Naive thymus-derived CD8-positive, alpha-beta T cell (primary cell): ENCODE data around the gene PAN2. TPM values are rescaled to one million over a fixed set of nuclear protein-coding genes. Genes with fewer than 3 reads are reported as not detected.
A peak's percentile ranks its signal among the peaks of the same experiment; 100 is the strongest.
"Not testable (repeated sequence)": the region's sequence is repeated elsewhere in the genome, so short reads cannot be mapped to it uniquely, and the experiment has no call there.

ENCODE experiments used
- ATAC-seq, 2 donors: fragments of 150-1000 bp; cut with Tn5 transposase in 1 of 2; sonication (Bioruptor Pico), chemical (Tn5 transposase) in 1 of 2; 1 replicate in 1 of 2; 2 replicates in 1 of 2; pipeline ENCODE4 v1.10.0; 2021; ENCODE audit warnings: mild to moderate bottlenecking in 2 of 2, moderate library complexity in 2 of 2
- POLR2A ChIA-PET: fragments of 350-600 bp; sonication (Branson Sonifier 250); formaldehyde crosslinking; loops from one replicate; lab custom pipeline; 2021; ENCODE audit warnings: antibody characterized with exemption; lab: Charles Lee
- DNase-seq, 10 donors: peaks; one replicate each; pipeline versions ENCODE4 v3.0.0 to v3.0.0-alpha.2; 2020 to 2022
- H3K27ac Mint-ChIP-seq, 10 donors: one replicate each; pipeline ENCODE4 v1.8.0; 2020 to 2022; ENCODE audit warnings: mild to moderate bottlenecking in 10 of 10, mixed read lengths in 10 of 10, moderate library complexity in 4 of 10, inconsistent platforms in 1 of 10
- H3K27me3 Mint-ChIP-seq, 5 donors: one replicate each; pipeline ENCODE4 v1.8.0; 2021 to 2022; ENCODE audit warnings: mixed read lengths in 5 of 5
- H3K36me3 Mint-ChIP-seq, 3 donors: one replicate each; pipeline ENCODE4 v1.8.0; 2020 to 2022; ENCODE audit warnings: mixed read lengths in 3 of 3, mild to moderate bottlenecking in 2 of 3, inconsistent platforms in 1 of 3
- H3K4me1 Mint-ChIP-seq, 4 donors: one replicate each; pipeline ENCODE4 v1.8.0; 2021 to 2022; ENCODE audit warnings: mixed read lengths in 4 of 4
- H3K4me3 Mint-ChIP-seq, 10 donors: one replicate each; pipeline ENCODE4 v1.8.0; 2020 to 2022; ENCODE audit warnings: mild to moderate bottlenecking in 10 of 10, mixed read lengths in 10 of 10, moderate library complexity in 6 of 10, inconsistent platforms in 1 of 10
- H3K9me3 Mint-ChIP-seq, 9 donors: one replicate each; pipeline ENCODE4 v1.8.0; 2020 to 2022; ENCODE audit warnings: mixed read lengths in 9 of 9, mild to moderate bottlenecking in 3 of 9, inconsistent platforms in 1 of 9, moderate library complexity in 1 of 9
- polyA plus RNA-seq, 3 donors: library from polyadenylated mRNA; unstranded; fragments of 300-500 nt; fragmentation: Illumina TruSeq; gene quantifications; one replicate each; pipeline ENCODE4 v1.2.3, GENCODE V29; 2021
- total RNA-seq, 8 experiments: library from RNA in 2 of 8; stranded (reverse) in 2 of 8; gene quantifications; one replicate each; pipeline ENCODE4 v1.2.3 and lab custom pipeline; 2021 to 2026

Gene PAN2
- total and polyA plus RNA-seq, 5 experiments from 2014 or later = 10.5 to 216 (median 11.9) TPM

DNA sequence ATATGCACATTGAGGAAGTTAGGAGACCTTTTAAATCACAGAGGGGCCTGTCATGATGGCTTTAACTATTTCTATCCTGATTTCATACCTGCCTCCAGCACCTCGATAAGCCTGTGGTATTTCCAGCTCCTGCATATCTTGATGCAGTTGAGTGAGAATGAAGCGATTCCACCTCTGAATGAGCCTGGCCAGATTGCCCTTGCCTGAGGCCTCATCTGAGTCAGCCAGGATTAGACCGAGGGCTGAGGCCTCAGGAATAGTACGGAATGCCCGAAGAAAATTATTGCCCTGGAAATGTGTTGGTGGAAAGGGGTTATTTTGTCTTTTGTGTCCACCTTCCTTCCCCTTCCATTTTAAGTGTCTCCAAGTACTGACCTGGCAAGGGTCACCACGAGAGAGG, 9.6 kb downstream of the PAN2 start:
- H3K4me3 Mint-ChIP-seq = no peak overlapping the region
- H3K27me3 Mint-ChIP-seq = no peaks in the 10 kb centered on the region
- DNase-seq (no peak), ATAC-seq (no peak)
- H3K4me1 Mint-ChIP-seq = peaks cover 0 to 2% (median 0%) of the 10 kb centered on the region in 4 donors
- no peaks in the 10 kb centered on the region for H3K9me3 Mint-ChIP-seq
- peak overlapping the region in 2 of 10 donors; percentile 26 to 45 for H3K27ac Mint-ChIP-seq
- peaks cover 13 to 80% (median 25%) of the 10 kb centered on the region in 3 donors for H3K36me3 Mint-ChIP-seq
- POLR2A ChIA-PET = no interaction called here

DNA sequence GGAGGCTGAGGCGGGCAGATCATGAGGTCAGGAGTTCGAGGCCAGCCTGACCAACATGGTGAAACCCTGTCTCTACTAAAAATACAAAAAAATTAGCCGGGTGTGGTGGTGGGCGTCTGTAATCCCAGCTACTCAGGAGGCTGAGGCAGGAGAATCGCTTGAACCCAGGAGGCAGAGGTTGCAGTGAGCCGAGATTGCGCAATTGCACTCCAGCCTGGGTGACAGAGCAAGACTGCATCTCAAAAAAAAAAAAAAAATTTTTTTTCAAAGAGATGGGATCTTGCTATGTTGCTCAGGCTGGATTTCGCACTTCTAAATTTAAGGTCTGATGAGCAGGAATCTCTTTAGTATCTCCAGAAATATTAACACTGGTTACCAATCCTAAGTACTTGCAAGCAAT, 12.2 kb downstream of the PAN2 start:
- H3K4me1 Mint-ChIP-seq, H3K27ac Mint-ChIP-seq, DNase-seq, H3K4me3 Mint-ChIP-seq, H3K27me3 Mint-ChIP-seq, ATAC-seq, H3K9me3 Mint-ChIP-seq: not testable (repeated sequence)
- POLR2A ChIA-PET = interaction anchor here (0.6 to 2.2 kb wide), 3 partner anchors 11 to 346 kb away, joined by 4 to 7 read pairs (median 5); partner anchors contain the start of gene IL23A
- peaks cover 13 to 69% (median 21%) of the 10 kb centered on the region in 3 donors for H3K36me3 Mint-ChIP-seq

DNA sequence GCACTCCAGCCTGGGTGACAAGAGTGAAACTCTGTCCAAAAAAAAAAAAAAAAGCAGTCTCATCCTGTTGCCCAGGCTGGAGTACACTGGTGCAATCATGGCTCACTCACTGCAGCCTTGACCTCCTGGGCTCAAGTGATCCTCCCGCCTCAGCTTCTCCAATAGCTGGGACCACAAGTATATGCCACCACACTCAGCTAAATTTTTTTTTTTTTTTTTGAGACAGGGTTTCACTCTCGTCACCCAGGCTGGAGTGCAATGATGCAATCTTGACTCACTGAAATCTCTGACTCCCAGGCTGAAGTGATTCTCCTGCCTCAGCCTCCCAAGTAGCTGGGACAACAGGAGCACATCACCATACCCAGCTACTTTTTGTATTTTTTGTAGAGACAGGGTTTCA, 12.8 kb downstream of the PAN2 start:
- no peaks in the 10 kb centered on the region for H3K9me3 Mint-ChIP-seq
- peaks cover 8 to 63% (median 21%) of the 10 kb centered on the region in 3 donors for H3K36me3 Mint-ChIP-seq
- no peaks in the 10 kb centered on the region for H3K27me3 Mint-ChIP-seq
- no peak overlapping the region for H3K4me3 Mint-ChIP-seq
- H3K4me1 Mint-ChIP-seq = peaks cover 0 to 4% (median 2%) of the 10 kb centered on the region in 4 donors
- POLR2A ChIA-PET = interaction anchor here (0.6 to 2.2 kb wide), 5 partner anchors 11 to 345 kb away, joined by 4 to 7 read pairs (median 5); partner anchors contain the start of gene IL23A
- H3K27ac Mint-ChIP-seq = no peak overlapping the region
- DNase-seq (no peak), ATAC-seq (no peak)

DNA sequence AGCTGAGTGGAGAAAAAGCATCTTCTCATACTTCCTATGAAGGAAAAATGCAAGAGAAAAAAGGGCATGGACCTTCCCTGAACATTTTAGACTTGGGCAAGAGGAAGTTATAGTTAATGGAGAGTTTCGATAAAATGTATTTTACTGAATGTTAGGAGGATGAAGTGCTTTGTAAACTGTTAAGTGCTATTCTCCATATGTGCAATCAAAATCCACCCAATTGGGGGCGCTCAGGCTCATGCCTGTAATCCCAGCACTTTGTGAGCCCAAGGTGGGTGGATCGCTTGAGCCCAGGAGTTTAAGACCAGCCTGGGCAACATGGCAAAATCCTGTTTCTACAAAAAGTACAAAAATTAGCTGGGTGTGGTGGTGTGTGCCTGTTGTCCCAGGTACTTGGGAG, 16.1 kb downstream of the PAN2 start:
- Mint-ChIP-seq H3K27ac (peak overlapping the region in 5 of 10 donors; percentile 2 to 63 (median 40)), H3K9me3 (no peaks in the 10 kb centered on the region), H3K27me3 (no peaks in the 10 kb centered on the region), H3K4me1 (peaks cover 5 to 18% (median 17%) of the 10 kb centered on the region in 4 donors), H3K4me3 (peak overlapping the region in 1 of 10 donors; percentile 48), H3K36me3 (peaks cover 0 to 44% (median 0%) of the 10 kb centered on the region in 3 donors)
- ATAC-seq (no peak), DNase-seq (no peak)
- POLR2A ChIA-PET = interaction anchor here (0.6 to 4.0 kb wide), 4 partner anchors 12 to 41 kb away, joined by 6 to 53 read pairs (median 18); partner anchors contain the start of genes PAN2 and STAT2

DNA sequence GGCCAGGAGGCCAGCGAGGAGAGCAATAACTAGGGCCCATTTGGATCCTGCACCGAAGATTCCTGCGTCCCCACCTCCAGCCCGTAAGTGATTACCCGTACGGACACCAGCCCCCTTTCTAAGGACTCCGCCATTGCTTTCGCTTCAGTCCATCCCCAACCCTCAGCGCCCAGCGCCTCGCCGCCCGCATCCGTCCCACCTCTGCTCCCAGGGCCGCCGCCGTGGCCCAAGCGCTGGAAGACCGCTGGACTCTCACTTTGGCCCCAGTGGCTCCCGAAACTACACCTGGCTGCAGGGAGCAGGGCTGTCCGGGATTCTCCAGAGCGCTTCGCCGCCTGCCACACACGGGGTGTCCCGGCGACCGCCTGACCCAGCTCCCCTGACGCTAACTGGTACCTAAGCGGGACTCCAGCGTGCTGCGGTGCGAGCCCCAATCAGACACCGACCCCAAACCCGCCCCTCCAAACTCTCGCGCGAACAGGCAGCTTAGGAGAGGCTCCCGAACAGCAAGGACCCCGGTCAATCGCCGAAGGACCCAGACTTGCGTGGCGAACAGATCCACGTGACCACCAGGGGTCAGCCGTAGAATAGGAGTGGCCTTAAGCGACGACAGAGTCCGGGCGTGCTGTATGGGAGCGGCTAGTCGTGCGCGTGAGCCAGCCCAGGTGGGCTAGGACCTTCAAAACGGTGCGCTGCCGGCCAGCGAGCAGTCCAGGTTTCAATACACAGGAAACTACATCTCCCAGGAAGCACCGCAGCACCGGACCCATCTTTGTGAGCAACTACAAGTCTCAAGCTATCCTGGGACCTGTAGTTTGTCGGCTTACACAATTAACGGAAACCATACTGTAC, 18.0 kb downstream of the PAN2 start, which contains the start of gene CNPY2:
TSS of gene CNPY2 (minus strand) at position 367 of the 852 bp plus-strand sequence. CDS start 771 bp downstream, outside the sequence.
- Mint-ChIP-seq H3K4me3 (peak within 1 kb of the TSS; percentile 95 to 100 (median 98)), H3K9me3 (no peaks in the 10 kb centered on the region), H3K27ac (peak within 1 kb of the TSS; percentile 96 to 100 (median 98)), H3K4me1 (peaks cover 5 to 18% (median 17%) of the 10 kb centered on the region in 4 donors), H3K36me3 (peaks cover 0 to 43% (median 0%) of the 10 kb centered on the region in 3 donors), H3K27me3 (no peaks in the 10 kb centered on the region)
- ATAC-seq = peak; percentile 92
- DNase-seq = peak; percentile 86 to 98 (median 93)
- POLR2A ChIA-PET = interaction anchor here (0.7 to 4.0 kb wide), 28 partner anchors 9 to 498 kb away, joined by 3 to 53 read pairs (median 6); partner anchors contain the start of genes ANKRD52, COQ10A, IL23A and MYL6B

DNA sequence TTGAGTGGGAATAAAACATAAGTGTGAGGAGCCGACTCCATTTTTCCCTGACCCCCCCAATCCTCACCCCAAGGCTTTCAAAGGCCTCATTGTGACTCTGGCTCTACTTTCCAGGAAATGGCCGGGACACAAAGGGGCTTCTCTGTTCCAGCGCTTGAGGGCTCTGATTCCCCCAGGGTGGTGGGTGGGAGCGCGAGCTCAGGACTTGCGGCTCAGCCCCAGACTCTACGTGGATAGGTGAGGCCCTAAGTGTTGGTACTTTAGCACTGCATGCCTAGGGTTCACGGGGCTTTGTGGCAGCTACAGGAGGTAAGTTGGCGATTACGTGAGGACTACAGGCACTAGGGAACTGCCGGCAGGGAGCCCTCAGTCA, 18.6 kb downstream of the PAN2 start:
- Mint-ChIP-seq H3K27ac (peak overlapping the region; percentile 96 to 100 (median 98)), H3K4me3 (peak overlapping the region; percentile 95 to 100 (median 98)), H3K9me3 (no peaks in the 10 kb centered on the region), H3K4me1 (peaks cover 5 to 18% (median 17%) of the 10 kb centered on the region in 4 donors), H3K36me3 (peaks cover 0 to 46% (median 0%) of the 10 kb centered on the region in 3 donors), H3K27me3 (no peaks in the 10 kb centered on the region)
- DNase-seq (peak in 2 of 10 donors; percentile 13 to 20), ATAC-seq (peak in 1 of 2 donors; percentile 2)
- POLR2A ChIA-PET = interaction anchor here (0.7 to 4.0 kb wide), 25 partner anchors 10 to 342 kb away, joined by 3 to 53 read pairs (median 8); partner anchors contain the start of genes ANKRD52, COQ10A, IL23A and MYL6B

DNA sequence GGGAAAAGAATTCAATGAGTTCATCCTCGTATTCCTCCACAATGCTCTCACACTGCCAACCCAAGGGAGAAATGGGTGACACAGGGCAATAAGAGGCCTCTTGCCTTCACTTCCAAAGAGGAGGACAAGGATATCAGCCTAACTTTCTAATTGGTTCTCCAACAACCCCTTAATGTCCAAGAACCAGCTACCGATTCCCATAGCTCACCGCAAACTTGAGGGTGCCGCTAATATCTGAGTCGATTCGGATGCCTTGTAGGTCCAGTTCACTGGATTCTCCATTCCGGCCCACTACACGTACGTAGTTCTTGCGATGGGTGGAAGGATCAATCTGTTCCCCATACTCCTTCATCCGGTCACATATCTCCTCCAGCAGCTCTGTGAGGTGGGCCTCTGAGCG, 22.8 kb downstream of the PAN2 start:
- Mint-ChIP-seq H3K27me3 (no peaks in the 10 kb centered on the region), H3K9me3 (no peaks in the 10 kb centered on the region), H3K4me3 (no peak overlapping the region), H3K36me3 (peaks cover 0 to 54% (median 2%) of the 10 kb centered on the region in 3 donors), H3K27ac (peak overlapping the region in 2 of 10 donors; percentile 44 to 67), H3K4me1 (peaks cover 7 to 16% (median 15%) of the 10 kb centered on the region in 4 donors)
- no peak for DNase-seq
- POLR2A ChIA-PET = interaction anchor here (0.6 kb wide), 1 partner anchor 141 kb away, joined by 3 read pairs; no protein-coding TSS in a partner anchor
- ATAC-seq = no peak

DNA sequence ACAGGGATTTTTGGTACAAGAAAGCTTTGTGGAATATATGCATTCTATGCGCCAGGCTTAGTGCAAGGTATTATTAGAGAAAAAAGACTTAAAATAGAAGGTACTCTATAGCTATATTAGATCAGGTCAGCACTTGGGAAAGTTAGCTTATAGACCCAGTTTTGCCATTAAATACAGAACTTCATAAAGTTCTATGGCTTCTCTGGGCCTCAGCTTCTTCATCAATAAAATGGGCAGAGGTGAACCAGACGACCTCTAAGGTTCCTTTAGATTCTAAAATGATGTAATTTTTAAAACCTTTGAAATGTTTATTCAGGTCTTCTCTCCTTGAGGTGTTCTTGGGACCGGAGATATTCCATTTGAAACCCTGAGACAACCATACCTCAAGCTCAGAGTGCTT, 25.1 kb downstream of the PAN2 start:
- POLR2A ChIA-PET = interaction anchor here (1.1 to 1.8 kb wide), 4 partner anchors 27 to 140 kb away, joined by 3 to 6 read pairs (median 3); partner anchors contain the start of genes IL23A and TIMELESS
- no peaks in the 10 kb centered on the region for H3K27me3 Mint-ChIP-seq
- H3K9me3 Mint-ChIP-seq = no peaks in the 10 kb centered on the region
- peak overlapping the region in 1 of 10 donors; percentile 74 for H3K27ac Mint-ChIP-seq
- no peak overlapping the region for H3K4me3 Mint-ChIP-seq
- no peak for ATAC-seq
- no peak for DNase-seq
- peaks cover 0 to 2% (median under 1%) of the 10 kb centered on the region in 4 donors for H3K4me1 Mint-ChIP-seq
- peaks cover 0 to 51% (median 2%) of the 10 kb centered on the region in 3 donors for H3K36me3 Mint-ChIP-seq

DNA sequence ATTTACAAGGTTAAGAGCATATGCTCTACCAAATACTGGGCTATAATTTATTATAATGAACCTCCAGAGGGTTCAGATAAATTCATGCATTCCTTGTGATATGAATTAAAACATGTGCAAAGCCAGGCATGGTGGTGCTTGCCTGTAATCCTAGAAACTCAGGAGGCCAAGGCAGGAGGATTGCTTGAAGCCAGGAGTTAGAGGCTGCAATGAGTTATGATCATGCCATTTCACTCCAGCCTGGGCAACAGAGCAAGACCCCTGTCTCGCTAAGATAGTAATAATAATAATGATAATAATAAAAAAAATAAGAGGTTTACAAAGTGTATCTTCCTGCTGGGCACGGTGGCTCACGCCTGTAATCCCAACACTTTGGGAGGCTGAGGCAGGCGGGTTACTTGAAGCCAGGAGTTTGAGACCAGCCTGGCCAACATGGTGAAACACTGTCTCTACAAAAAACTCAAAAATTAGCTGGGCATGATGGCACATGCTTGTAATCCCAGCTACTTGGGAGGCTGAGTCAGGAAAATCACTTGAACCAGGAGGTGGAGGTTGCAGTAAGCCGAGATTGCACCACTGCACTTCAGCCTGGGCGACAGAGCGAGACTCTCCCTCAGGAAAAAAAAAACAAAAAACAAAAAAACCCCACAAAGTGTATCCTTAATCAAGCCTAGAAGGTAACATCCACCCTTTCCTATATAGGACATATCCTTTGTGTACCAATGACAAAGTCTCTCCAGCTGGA, 26.4 kb downstream of the PAN2 start:
- DNase-seq (no peak), ATAC-seq (no peak)
- Mint-ChIP-seq H3K27me3 (no peaks in the 10 kb centered on the region), H3K27ac (no peak overlapping the region), H3K9me3 (no peaks in the 10 kb centered on the region), H3K4me3 (no peak overlapping the region), H3K36me3 (peaks cover 0 to 48% (median 2%) of the 10 kb centered on the region in 3 donors), H3K4me1 (peaks cover under 1 to 5% (median 2%) of the 10 kb centered on the region in 4 donors)
- POLR2A ChIA-PET = interaction anchor here (0.5 to 1.3 kb wide), 3 partner anchors 31 to 378 kb away, joined by 3 to 4 read pairs (median 3); partner anchors contain the start of gene IL23A

DNA sequence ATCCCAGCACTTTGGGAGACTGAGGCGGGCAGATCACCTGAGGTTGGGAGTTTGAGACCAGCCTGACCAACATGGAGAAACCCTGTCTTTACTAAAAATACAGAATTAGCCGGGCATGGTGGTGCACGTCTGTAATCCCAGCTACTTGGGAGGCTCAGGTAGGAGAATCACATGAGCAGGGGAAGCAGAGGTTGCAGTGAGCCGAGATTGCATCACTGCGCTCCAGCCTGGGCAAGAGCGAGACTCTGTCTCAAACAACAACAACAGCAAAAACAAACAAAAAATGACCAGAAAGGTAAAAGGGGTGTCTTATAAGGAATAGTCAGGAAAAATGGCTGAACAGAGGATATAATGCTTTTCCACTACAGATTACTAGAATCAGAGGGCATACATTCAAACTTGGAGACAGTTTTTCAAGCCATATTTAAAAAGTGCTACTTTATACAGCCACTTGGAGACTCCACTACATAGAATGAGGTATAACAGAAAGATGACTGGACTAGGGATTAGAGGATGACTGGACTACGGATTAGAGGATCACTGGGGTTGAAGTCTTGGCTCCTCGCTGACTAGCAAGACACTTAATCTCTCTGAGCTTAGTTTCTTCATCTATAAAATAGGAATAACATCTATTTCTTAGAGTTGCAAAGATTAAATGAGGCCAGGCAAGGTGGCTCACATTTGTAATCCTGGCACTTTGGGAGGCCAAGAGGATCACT, 28.8 kb downstream of the PAN2 start:
- Mint-ChIP-seq H3K36me3 (peaks cover 0 to 35% (median 2%) of the 10 kb centered on the region in 3 donors), H3K4me3 (no peak overlapping the region), H3K9me3 (no peaks in the 10 kb centered on the region), H3K27me3 (no peaks in the 10 kb centered on the region), H3K4me1 (peaks cover 15 to 26% (median 21%) of the 10 kb centered on the region in 4 donors), H3K27ac (peak overlapping the region in 2 of 10 donors; percentile 8 to 33)
- ATAC-seq (no peak), DNase-seq (no peak)
- POLR2A ChIA-PET = no interaction called here

DNA sequence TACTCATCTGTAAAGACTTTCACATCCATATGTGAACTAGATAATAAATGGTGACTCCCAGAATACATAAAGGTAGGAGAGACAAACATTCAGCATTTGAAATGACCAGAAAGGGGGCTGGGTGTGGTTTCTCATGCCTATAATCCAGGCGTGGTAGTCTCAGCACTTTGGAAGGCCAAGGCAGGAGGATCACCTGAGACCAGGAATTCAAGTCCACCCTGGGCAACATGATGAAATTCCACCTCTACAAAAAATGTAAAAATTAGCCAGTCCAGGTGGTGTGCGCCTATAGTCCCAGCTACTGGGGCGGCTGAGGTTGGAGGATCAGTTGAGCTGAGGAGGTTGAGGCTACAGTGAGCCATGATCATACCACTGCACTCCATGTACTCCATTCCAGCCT, 29.5 kb downstream of the PAN2 start:
- H3K4me3 Mint-ChIP-seq = no peak overlapping the region
- DNase-seq = no peak
- H3K27me3 Mint-ChIP-seq = no peaks in the 10 kb centered on the region
- POLR2A ChIA-PET = no interaction called here
- no peaks in the 10 kb centered on the region for H3K9me3 Mint-ChIP-seq
- peaks cover 13 to 32% (median 26%) of the 10 kb centered on the region in 4 donors for H3K4me1 Mint-ChIP-seq
- ATAC-seq = no peak
- peak overlapping the region in 1 of 10 donors; percentile 29 for H3K27ac Mint-ChIP-seq
- H3K36me3 Mint-ChIP-seq = peaks cover 0 to 27% (median 2%) of the 10 kb centered on the region in 3 donors
